Activated B cell treated with CpG ODN at 0.5 μM for 24 hours (primary cell): Measurements from ENCODE around the gene ACVRL1. TPM values are rescaled to one million over a fixed set of nuclear protein-coding genes. Genes with fewer than 3 reads are reported as not detected.

Source experiments
- ATAC-seq: fragments of 200-7000 bp; cut with Tn5 transposase; one replicate; pipeline ENCODE4 v1.10.0; 2021; ENCODE audit warnings: low read depth, mild to moderate bottlenecking, moderate library complexity
- CTCF ChIA-PET: fragments of 350-600 bp; sonication (Branson Sonifier 250); formaldehyde crosslinking; loops from one replicate; lab custom pipeline; 2021; ENCODE audit warnings: antibody characterized with exemption; lab: Charles Lee
- POLR2A ChIA-PET: fragments of 350-600 bp; sonication (Branson Sonifier 250); formaldehyde crosslinking; loops from one replicate; lab custom pipeline; 2021; ENCODE audit warnings: antibody characterized with exemption; lab: Charles Lee
- DNase-seq: peaks from one replicate; pipeline ENCODE4 v3.0.0; 2022
- H3K27ac Mint-ChIP-seq: one replicate; pipeline ENCODE4 v1.8.0; 2020; ENCODE audit warnings: mixed read lengths
- H3K27me3 Mint-ChIP-seq: one replicate; pipeline ENCODE4 v1.8.0; 2021; ENCODE audit warnings: mixed read lengths
- H3K36me3 Mint-ChIP-seq: one replicate; pipeline ENCODE4 v1.8.0; 2021; ENCODE audit warnings: low read depth, mixed read lengths
- H3K4me1 Mint-ChIP-seq: one replicate; pipeline ENCODE4 v1.8.0; 2021; ENCODE audit warnings: mixed read lengths
- H3K4me3 Mint-ChIP-seq: one replicate; pipeline ENCODE4 v1.8.0; 2020; ENCODE audit warnings: mild to moderate bottlenecking, mixed read lengths
- H3K9me3 Mint-ChIP-seq: one replicate; pipeline ENCODE4 v1.8.0; 2020; ENCODE audit warnings: mixed read lengths
- intact Hi-C: fragments of 100-400 bp; cut with micrococcal nuclease; formaldehyde crosslinking; loops from one replicate; pipeline ENCODE4 v1.15.1; 2024
- total RNA-seq: library from RNA; stranded (reverse); gene quantifications from 2 replicates; pipeline ENCODE4 v1.2.3, GENCODE V29; 2022
- TF ChIP-seq, protein P1 (sequence below): fragments of 200-600 bp; IDR thresholded peaks from one replicate; pipeline ENCODE4 v1.8.0; 2022; ENCODE audit warnings: antibody characterized with exemption, mild to moderate bottlenecking

The ACVRL1 gene
- total RNA-seq, 1 donor from 2014 or later: not detected

DNA sequence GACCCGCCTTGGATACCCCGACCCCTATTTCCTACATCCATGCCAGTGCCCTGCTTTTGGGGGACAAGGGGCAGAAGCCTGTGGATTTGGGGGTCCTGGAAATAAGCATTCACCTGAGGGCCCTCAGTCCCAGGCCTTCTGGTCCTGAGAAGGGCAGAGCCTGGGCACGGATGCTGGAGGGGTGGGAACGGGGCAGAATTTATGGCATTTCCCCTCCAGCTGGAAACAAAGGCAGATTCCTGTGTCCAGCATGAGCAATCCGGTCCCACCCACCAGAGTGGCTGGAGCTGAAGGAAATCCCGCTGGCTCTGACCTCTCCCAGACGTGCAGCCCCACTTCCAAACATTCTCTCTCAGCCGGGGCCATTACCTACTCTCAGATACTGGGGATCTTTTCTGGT lies 10.1 kb upstream of the ACVRL1 start:
- no peak for DNase-seq
- Mint-ChIP-seq H3K27ac (no peak overlapping the region), H3K36me3 (no peaks in the 10 kb centered on the region), H3K27me3 (peaks cover 16% of the 10 kb centered on the region), H3K4me1 (no peaks in the 10 kb centered on the region), H3K4me3 (no peak overlapping the region), H3K9me3 (no peaks in the 10 kb centered on the region)
- TF ChIP-seq, protein P1, sequence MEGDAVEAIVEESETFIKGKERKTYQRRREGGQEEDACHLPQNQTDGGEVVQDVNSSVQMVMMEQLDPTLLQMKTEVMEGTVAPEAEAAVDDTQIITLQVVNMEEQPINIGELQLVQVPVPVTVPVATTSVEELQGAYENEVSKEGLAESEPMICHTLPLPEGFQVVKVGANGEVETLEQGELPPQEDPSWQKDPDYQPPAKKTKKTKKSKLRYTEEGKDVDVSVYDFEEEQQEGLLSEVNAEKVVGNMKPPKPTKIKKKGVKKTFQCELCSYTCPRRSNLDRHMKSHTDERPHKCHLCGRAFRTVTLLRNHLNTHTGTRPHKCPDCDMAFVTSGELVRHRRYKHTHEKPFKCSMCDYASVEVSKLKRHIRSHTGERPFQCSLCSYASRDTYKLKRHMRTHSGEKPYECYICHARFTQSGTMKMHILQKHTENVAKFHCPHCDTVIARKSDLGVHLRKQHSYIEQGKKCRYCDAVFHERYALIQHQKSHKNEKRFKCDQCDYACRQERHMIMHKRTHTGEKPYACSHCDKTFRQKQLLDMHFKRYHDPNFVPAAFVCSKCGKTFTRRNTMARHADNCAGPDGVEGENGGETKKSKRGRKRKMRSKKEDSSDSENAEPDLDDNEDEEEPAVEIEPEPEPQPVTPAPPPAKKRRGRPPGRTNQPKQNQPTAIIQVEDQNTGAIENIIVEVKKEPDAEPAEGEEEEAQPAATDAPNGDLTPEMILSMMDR: no peak
- intact Hi-C loops: no loop called here
- ChIA-PET CTCF (no interaction called here), POLR2A (no interaction called here)
- ATAC-seq: no peak

DNA sequence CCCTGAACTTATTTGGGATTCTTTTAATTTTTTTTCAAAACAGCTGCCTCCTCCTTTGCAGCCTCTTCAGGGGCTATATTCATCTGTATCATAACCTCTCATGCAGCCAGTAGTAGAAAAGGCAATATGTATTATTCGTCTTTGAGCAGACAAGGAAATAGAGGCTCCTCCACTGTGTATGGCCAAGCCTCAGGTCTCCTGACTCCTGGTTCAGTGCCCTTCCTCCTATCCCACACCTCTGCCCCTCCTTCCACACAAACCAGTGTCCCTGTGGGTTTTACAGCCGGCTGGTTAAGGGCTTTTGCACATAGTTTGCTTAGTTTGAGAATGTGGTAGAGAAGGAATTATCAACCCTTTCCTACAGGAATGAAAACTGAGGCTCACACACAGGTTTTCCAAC lies 8.8 kb upstream of the ACVRL1 start:
- Mint-ChIP-seq H3K27ac (no peak overlapping the region), H3K4me1 (no peaks in the 10 kb centered on the region), H3K4me3 (no peak overlapping the region), H3K36me3 (no peaks in the 10 kb centered on the region), H3K27me3 (peaks cover 12% of the 10 kb centered on the region), H3K9me3 (no peaks in the 10 kb centered on the region)
- DNase-seq: no peak
- ChIA-PET POLR2A (no interaction called here), CTCF (no interaction called here)
- TF ChIP-seq, protein P1: no peak
- intact Hi-C loops: no loop called here
- no peak for ATAC-seq

DNA sequence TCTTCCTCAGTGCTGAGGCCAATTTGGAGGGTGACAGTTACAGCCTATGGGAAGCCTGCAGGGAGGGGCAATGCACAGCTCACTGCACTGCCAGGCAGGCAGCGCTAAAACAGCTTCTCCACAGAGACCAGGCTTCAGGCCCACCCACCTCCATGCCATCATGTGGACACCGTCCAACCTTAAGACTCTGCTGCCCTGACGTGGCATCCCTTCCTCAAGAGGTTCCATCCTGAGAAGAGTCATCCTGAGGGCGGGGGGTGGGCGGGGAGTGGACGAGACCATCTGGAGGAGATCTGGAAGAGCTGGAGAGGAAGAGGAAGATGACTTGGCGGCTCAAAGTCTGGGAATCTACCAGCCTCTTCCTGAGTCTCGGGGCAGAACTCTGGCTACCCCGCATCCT lies 8.4 kb upstream of the ACVRL1 start:
- ATAC-seq: no peak
- H3K27ac Mint-ChIP-seq: no peak overlapping the region
- no peak for DNase-seq
- no peaks in the 10 kb centered on the region for H3K4me1 Mint-ChIP-seq
- H3K4me3 Mint-ChIP-seq: no peak overlapping the region
- POLR2A ChIA-PET: no interaction called here
- intact Hi-C loops: no loop called here
- no peaks in the 10 kb centered on the region for H3K36me3 Mint-ChIP-seq
- no peaks in the 10 kb centered on the region for H3K9me3 Mint-ChIP-seq
- CTCF ChIA-PET: no interaction called here
- TF ChIP-seq, protein P1: no peak
- H3K27me3 Mint-ChIP-seq: peaks cover 12% of the 10 kb centered on the region

DNA sequence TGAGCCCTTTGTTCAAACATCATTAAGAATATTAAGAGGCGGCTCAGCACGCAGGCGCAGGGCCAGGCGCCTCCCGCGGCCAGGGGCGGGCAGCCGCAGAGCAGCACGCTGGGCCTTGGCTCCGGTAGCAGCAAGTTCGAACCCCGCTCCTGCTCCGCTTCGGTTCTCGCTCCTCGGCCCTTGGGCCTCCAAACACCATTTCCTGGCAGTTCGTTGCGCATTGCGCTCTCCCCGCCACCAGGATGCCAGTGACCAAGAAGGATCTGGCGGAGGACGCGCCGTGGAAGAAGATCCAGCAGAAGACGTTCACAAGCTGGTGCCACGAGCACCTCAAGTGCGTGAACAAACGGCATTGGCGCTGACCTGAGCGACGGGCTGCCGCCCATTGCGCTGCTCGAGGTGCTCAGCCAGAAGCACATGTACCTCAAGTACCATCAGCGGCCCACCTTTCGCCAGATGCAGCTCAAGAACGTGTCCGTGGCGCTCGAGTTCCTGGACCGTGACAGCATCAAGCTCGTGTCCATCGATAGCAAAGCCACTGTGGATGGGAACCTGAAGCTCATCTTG lies 6.9 kb upstream of the ACVRL1 start:
- ATAC-seq (no peak), DNase-seq (no peak)
- Mint-ChIP-seq H3K27ac (no peak overlapping the region), H3K4me3 (no peak overlapping the region), H3K27me3 (peaks cover 12% of the 10 kb centered on the region), H3K9me3 (no peaks in the 10 kb centered on the region), H3K4me1 (no peaks in the 10 kb centered on the region), H3K36me3 (no peaks in the 10 kb centered on the region)
- intact Hi-C loops: no loop called here
- POLR2A ChIA-PET: no interaction called here
- TF ChIP-seq, protein P1: no peak
- CTCF ChIA-PET: no interaction called here

DNA sequence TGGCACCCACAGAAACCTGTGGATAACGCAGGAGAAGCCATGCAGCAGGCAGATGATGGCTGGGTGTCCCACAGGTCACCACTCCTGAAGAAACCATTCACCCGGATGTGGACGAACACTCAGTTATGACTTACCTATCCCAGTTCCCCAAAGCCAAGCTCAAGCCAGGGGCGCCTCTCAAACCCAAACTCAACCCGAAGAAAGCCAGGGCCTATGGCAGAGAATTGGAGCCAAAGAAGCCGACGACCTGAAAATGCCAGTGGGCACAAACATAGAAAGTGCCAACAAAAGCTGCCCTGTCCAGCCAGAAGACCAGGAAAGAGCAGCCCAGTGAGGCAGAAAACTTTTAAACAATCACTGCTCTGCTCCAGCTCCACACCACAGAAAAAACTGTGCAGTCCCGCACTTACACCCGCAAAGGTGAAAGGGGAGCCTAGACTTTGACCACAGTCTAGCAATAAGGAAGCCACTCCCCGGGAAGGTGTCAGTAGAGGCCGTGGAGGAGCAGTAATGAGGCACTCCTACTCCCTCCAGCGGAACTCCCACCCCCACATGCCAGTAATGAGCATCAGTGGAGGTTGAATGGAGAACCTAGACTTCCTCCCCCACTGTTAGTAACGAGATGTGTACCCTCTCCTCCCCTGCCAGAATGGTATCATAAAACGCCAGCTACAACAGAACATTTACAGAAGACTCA lies 6.0 kb upstream of the ACVRL1 start:
- H3K4me1 Mint-ChIP-seq: no peaks in the 10 kb centered on the region
- no peak overlapping the region for H3K4me3 Mint-ChIP-seq
- CTCF ChIA-PET: no interaction called here
- H3K9me3 Mint-ChIP-seq: no peaks in the 10 kb centered on the region
- no peak for ATAC-seq
- intact Hi-C loops: no loop called here
- POLR2A ChIA-PET: no interaction called here
- H3K27ac Mint-ChIP-seq: no peak overlapping the region
- H3K36me3 Mint-ChIP-seq: no peaks in the 10 kb centered on the region
- no peak for DNase-seq
- peaks cover 11% of the 10 kb centered on the region for H3K27me3 Mint-ChIP-seq
- TF ChIP-seq, protein P1: no peak
